GM12892 (cell line): ENCODE results near the gene CRYBG1.

Experiments
- DNase-seq: peaks from one replicate; pipeline ENCODE4 v3.0.0; 2011; ENCODE audit not compliant: insufficient read length
- FAIRE-seq: peaks from 2 replicates; lab custom pipeline; 2011; peaks lifted over from hg19 to GRCh38; lab: Jason Lieb, UNC
- POLR2A ChIP-seq: IDR thresholded peaks from 2 replicates; pipeline ENCODE4 v1.6.1; 2011; ENCODE audit warnings: low read depth, low read length, control low read depth
- POLR2AphosphoS5 ChIP-seq: IDR thresholded peaks from 2 replicates; pipeline ENCODE4 v1.6.1; 2011; ENCODE audit warnings: low read depth, low read length, control low read depth
- TAF1 ChIP-seq: IDR thresholded peaks from 2 replicates; pipeline ENCODE4 v1.6.1; 2011; ENCODE audit warnings: low read depth, mild to moderate bottlenecking, control low read depth, low read length, borderline replicate concordance

Gene CRYBG1

GRCh38 chr6:106468935-106469334, 108.4 kb downstream of the CRYBG1 start:
- FAIRE-seq = no peak
- TF ChIP-seq POLR2AphosphoS5 (no peak), TAF1 (no peak), POLR2A (no peak)

GRCh38 chr6:106469882-106470281, 109.4 kb downstream of the CRYBG1 start:
- no peak for DNase-seq
- FAIRE-seq = no peak
- TF ChIP-seq TAF1 = no peak
- TF ChIP-seq POLR2A = no peak
- no peak for TF ChIP-seq POLR2AphosphoS5

More at GRCh38 chr6:106468935-106469334, 108.4 kb downstream of the CRYBG1 start:
- no peak for DNase-seq

- TF ChIP-seq POLR2A = no peak
- no peak for TF ChIP-seq POLR2AphosphoS5
- TF ChIP-seq TAF1 = no peak
- no peak for DNase-seq
- FAIRE-seq = no peak
Measured at GRCh38 chr6:106470316-106470715, 109.8 kb downstream of the CRYBG1 start.

- FAIRE-seq = no peak
- no peak for TF ChIP-seq POLR2AphosphoS5
- TF ChIP-seq POLR2A = no peak
- TF ChIP-seq TAF1 = no peak
- DNase-seq = no peak
Measured at GRCh38 chr6:106470811-106471210, 110.3 kb downstream of the CRYBG1 start.

DNA sequence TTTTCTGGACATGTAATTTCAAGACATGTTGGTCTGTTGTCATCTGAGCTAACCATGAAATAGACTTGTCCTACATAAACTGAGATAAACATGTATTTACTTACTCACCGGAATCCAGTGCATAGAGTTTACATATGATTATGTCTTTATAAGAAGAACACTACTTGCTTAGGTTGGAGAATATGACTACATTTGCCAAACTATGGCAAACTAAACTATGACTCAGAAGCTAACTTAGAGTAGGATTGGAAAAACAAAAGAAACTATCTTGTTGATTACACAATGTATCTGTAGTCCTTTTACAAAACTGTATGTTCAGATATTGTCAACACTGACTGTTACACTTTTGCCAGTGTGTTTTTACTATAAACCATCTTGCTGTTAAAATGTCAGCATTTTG, 113.3 kb downstream of the CRYBG1 start:
- DNase-seq (no peak), FAIRE-seq (no peak)
- no peak for TF ChIP-seq POLR2AphosphoS5
- no peak for TF ChIP-seq TAF1
- TF ChIP-seq POLR2A = no peak

DNA sequence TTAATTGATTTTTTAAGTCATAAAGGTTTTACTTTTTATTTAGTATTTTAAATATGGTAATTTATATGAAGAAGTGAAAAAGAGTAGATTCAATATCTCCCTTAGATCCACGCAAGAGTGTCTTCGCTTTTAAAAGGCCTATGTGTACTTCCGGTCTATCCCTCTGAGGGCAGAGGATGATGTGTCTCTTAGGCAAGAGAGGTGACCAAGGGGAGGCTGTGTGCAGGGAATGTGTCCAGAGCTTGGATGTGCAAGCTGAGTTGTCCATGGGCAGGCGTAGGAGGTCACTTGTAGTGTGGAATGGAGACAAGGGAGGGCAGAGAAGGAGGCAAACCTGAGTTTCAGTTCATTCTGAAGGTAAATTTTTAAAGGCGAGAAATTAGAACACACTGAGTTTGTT, 113.9 kb downstream of the CRYBG1 start:
- no peak for DNase-seq
- FAIRE-seq = no peak
- TF ChIP-seq TAF1 (no peak), POLR2AphosphoS5 (no peak), POLR2A (no peak)

DNA sequence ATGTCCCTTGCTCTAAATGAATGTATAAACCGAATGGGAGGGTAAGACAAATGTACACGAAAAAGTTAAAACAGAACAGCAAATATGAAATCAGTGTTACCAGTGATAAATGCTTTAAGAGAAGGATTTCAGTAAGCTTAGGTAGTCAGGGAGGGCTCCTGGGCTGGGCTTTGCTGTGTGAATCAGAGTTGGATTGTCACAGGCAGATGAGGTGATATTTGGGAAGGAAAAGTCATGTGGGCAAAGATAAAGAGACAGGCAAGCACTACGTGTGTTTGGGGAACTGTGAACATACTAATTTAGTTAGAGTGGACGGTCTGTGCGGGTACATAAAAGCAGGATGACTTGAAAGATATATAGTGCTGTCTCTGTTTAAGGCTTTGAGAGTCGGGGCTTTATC, 114.8 kb downstream of the CRYBG1 start:
- FAIRE-seq (no peak), DNase-seq (no peak)
- TF ChIP-seq TAF1 = no peak
- TF ChIP-seq POLR2A = no peak
- no peak for TF ChIP-seq POLR2AphosphoS5

GRCh38 chr6:106476331-106477105, 116.0 kb downstream of the CRYBG1 start:
- FAIRE-seq (no peak), DNase-seq (no peak)
- no peak for TF ChIP-seq POLR2A
- TF ChIP-seq POLR2AphosphoS5 = no peak
- TF ChIP-seq TAF1 = no peak

GRCh38 chr6:106477146-106477545, 116.6 kb downstream of the CRYBG1 start:
- no peak for TF ChIP-seq POLR2AphosphoS5
- TF ChIP-seq TAF1 = no peak
- no peak for TF ChIP-seq POLR2A
- FAIRE-seq (no peak), DNase-seq (no peak)

- no peak for DNase-seq
- TF ChIP-seq POLR2A = no peak
- no peak for FAIRE-seq
Measured at GRCh38 chr6:106477790-106478189, 117.3 kb downstream of the CRYBG1 start.

GRCh38 chr6:106486236-106486635, 125.7 kb downstream of the CRYBG1 start:
- DNase-seq (no peak), FAIRE-seq (no peak)
- no peak for TF ChIP-seq POLR2A
- TF ChIP-seq POLR2AphosphoS5 = no peak

DNA sequence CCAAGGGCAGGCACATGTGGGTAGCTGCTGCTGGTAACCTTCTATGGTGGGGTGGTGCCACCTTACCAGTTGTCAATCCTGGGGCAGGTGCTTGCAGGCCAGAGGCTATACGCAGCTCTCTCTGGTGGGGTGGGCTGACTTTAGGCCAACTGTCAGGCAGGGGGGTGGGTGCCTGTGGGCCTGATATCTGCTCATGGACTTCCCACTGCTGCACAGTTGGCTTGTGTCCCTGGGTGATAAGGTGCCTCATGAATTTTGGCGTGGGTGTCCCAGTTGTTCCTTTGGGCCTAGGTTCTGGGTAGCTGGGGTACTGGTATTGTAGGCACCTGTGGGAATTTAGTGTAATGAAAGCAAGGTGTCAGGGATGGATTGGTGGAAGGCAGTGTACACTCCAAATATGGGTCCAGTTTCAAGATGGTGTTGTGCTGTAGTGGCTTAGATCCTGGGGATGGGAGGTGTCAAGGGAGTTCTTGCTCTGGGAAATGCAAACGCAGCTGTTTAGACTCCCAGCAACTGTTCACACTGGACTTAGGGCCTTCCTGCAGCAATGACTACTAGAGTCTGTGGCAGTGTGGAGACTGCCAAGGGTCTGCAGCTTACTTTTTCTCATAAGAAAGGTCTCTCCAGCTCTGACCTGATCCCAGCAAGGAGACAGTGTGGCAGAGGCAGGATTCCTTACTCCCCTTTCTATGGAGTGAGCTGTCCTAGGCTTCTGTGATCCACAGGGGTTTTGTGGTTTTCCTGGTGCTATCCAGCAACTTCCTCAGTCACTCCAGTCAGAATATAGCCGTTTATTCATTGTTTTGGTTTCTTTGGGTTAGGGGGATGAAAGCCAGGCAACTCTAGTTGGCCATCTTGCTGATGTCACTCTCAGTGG, 128.2 kb downstream of the CRYBG1 start:
- FAIRE-seq = no peak
- DNase-seq = no peak
- TF ChIP-seq TAF1 = no peak
- TF ChIP-seq POLR2A = no peak
- no peak for TF ChIP-seq POLR2AphosphoS5

DNA sequence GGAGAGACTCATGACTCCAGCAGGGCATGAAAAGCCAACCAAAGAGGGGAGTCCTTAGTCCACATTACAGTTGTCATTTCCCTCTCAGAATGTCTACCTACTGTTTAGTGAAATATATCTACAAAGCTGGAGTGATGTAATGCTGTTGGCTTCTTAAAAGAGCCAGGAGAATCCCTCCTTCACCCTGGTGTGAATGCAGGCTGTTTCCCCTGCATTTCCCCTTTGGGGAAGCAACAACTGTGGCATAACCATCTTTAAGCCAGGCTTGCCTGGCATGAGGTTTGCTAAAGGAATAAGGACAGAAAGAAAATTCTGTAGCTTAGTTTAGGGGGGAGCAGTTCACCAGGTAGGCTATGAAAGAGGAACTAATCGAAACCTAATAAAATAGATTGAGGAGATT, 129.5 kb downstream of the CRYBG1 start:
- DNase-seq (no peak), FAIRE-seq (no peak)
- TF ChIP-seq POLR2AphosphoS5 (no peak), POLR2A (no peak), TAF1 (no peak)
